Measurements from ENCODE around the gene PFDN5.

DNA sequence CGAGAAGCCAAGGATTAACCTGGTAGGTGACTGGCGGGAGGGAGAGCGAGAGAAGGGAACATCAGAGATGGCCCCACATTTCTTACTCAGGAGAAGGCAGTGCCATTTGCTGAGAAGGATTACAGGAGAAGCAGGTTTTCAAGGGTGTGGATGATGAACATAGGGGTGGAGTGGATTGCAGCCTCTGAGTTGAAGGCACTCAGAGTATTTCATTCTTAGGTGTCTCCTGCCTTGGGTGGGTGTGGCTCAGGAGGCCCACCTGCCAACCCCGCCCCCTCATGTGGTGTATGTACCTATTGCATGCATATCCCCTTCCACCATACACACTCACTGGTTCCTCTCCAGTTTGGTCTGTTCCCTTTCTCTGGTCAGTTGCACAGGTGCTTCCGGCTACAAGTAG is 20.9 kb upstream of the PFDN5 start:
- TF ChIP-seq, protein P1, sequence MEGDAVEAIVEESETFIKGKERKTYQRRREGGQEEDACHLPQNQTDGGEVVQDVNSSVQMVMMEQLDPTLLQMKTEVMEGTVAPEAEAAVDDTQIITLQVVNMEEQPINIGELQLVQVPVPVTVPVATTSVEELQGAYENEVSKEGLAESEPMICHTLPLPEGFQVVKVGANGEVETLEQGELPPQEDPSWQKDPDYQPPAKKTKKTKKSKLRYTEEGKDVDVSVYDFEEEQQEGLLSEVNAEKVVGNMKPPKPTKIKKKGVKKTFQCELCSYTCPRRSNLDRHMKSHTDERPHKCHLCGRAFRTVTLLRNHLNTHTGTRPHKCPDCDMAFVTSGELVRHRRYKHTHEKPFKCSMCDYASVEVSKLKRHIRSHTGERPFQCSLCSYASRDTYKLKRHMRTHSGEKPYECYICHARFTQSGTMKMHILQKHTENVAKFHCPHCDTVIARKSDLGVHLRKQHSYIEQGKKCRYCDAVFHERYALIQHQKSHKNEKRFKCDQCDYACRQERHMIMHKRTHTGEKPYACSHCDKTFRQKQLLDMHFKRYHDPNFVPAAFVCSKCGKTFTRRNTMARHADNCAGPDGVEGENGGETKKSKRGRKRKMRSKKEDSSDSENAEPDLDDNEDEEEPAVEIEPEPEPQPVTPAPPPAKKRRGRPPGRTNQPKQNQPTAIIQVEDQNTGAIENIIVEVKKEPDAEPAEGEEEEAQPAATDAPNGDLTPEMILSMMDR (IDR thresholded peaks at IDR 0.05) = no peak
- no peak for TF ChIP-seq POLR2A (IDR thresholded peaks at IDR 0.05)
